Superior temporal gyrus (tissue), 1 donor: ENCODE measurements around the gene LEKR1.
"Not testable (repeated sequence)": the region's sequence is repeated elsewhere in the genome, so short reads cannot be mapped to it uniquely, and the experiment has no call there.

Source experiments
- DNase-seq: peaks from one replicate; pipeline ENCODE4 v3.0.0-alpha.2; 2016; ENCODE audit errors: extremely low spot score

Gene LEKR1

DNA sequence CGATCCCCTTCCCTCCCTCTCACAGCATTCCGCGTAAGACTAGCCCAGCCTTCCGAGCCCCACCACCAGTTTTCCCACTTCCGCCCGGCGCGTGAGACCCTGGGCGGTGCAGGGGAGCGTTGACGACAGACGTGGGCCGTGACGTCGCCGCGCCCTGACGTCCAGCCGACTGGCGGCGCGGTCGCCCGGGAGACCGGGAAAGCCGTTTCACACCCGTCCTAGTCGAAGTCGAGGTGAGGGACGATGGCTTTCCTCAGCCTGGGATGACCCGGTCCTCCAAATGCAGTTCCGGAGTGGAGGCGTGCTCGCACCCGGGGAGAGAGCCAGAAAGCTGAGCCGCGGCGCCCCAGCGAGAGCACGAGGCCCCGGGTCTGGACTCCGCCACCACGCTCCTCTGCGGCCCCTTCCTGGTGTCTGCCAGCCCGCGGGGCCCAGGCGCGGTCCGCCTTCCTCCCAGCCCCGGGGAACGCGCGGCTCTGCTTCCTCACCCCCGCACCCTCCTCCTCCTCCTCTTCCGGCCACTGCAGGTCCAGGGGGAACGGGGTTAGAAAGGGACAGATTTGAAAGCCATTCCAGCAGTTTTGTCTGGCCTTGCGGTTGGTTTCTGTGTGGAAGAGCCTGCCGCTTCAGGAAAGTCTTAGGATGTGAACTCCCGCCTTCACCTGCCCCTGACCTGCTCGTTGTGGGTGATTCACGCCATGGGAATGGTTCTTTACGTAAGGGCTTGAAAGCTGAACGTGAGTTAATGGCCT lies at the start of gene LEKR1:
LEKR1 (plus strand) TSS at position 210 of the 752 bp plus-strand sequence. CDS start 2,977 bp downstream, outside the sequence.
- DNase-seq, result peak; percentile 70

DNA sequence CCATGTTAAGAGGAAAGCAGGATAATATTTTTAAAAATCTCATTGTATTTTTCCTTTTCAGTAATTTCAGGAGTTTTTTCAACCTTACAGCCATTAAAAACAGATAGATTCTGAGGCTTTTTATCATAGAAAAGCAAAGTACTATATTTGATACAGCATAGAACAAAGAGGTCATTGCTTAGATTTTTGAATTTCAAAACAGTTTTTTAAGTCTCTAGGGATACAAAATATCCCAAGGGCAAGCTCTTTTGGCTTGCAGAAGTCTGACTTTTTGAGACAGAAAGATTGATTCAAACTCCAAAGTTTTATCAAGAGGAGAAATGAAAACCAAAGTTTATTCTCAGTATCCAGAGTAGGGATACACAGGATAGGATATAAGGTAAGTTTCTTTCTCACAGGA lies 49.3 kb upstream of the LEKR1 start:
- DNase-seq, result no peak

DNA sequence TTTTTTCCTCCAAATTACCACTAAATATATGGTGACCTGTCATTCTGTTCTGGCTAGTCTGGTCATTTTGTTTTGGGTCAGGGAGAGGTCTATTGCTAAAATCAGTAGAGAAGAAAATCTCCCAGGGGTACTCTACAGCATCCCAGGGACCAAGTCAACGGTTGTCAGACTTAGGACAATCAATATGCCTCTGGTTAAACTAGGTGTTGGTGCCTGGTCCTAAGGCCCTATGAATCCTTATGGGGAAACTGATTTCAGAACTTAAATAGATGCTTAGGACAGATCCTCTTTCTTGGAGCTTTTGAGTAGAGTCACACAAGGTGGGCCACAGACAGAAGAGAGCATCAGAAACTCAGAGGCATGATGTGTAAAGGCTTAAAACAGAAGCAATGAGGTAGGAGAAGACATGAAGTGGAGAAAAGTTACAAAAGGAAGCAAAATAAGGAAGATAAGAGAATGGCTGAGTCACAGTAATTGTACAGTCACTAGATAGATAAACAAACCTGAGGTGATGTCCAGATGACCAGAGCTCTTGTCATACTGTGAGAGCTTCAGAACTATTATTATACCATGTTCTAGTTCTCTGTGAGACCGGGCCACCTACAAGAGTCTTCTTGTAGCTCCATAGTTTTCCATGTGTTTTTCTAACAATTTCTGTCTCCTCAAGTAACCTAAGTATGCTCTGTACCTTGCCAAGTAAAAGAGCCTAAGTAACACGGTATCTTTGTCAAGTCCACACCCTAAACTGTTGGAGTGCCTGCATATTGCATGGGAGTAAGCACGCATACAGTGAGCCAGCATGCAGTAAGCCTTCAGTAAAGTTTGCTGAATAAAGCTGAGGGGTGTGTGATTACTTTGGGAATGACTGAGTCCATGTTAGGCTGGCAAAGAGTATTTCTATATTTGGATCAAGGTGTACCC lies 44.6 kb upstream of the LEKR1 start:
- no peak for DNase-seq

DNA sequence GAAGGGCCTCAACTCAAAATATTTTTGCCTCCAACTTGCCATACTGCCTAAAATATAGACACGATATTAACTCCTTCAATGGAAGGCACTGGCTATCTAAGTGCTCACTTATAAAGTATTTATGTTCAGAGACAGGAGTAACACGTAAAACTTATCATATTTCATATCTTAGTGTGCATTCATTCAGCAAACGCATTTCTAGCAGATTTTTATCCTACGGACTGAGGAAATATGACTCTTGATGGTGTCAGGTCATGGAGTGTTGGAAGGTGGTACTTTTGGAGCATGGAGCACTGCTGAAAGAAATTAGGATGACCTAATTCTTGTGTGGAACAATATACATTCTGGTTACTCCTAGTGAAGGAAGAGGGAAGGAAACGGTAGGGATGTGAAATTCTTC lies 43.8 kb upstream of the LEKR1 start:
- no peak for DNase-seq

DNA sequence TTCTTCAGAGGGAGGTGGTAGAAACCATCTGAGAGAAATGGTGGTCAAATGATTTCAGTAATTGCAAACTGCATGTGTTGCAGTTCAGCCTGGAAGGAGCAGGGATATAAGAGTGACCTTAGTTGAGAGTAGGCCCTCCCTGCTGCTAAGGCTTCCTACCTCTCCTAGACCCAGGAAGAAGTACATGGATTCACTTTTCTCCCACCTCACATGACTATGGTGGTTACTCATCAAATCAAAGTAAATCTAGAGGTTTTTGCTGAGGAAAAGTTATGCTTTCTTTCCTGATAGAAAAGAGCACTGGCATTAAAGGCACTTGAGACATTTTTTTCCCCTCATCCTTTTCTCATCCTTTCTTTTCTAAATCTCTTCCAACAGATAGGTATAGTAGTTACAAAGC lies 43.2 kb upstream of the LEKR1 start:
- no peak for DNase-seq

DNA sequence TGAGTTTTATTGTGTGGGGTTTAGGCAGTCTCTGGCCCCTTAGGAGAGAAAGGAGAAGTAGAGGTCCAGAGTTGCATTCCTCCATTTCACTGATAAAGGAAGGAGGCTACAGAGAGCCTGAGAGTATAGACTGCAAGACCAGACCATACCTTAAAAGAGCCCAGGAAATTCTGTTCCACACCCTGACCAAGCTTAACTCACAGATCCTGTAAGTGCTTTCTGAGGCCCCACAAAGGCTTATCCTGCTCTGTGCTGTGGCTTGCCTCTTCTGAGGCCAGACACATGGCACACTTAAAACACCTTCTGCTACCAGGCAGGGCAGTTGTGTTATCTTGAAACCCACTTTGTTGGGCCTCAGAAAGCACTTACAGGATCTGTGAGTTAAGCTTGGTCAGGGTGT lies 39.2 kb upstream of the LEKR1 start:
- no peak for DNase-seq

DNA sequence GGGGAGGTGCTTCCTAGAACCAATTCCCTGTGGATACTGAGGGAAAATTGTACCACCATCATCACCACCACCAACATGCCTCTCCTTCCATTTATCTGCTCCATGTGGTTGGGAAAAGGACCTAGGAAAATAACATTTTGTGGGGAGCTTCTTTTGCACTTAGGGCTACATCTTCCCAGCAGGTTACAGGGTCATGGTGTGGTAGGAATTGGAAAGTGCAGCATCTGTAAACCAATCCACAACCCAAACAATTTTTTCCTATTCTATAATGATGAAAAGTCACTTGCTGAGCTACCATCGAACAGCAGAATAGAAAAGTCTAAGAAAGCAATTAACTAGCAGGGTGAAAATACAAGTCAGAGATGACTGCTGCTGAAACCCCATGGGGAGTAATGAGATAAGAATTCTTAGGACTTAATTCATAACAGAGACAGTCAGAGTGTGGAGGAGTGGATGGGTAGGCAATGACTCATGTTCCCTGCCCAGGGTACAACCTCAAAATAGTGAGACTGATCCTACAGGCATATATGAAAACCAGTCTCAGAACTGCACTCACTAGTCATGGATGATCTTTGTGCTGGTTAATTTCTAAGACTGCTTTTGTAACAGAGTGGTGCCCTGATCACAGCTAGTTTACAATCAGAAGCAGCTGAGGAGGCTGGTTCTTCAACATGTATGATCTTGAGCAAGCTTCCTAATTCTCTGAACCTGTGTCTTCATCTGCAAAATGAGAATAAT lies 38.1 kb upstream of the LEKR1 start:
- no peak for DNase-seq

DNA sequence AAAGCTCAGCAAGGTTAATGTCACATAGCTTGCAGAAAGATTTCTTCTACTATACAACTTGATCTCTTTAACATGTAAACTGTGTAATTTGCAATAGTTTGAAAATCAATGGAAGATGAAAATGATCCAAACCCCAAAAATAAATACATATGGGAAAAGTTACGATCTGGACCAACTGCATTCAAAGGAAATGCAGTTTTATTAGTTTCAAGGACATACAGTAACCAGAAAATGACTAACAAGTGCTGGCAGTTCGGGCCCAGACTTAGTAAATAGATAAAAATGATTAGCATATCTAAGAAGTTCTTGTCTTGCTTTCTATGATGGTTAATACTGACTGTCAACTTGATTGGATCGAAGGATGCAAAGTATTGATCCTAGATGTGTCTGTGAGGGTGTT lies 37.3 kb upstream of the LEKR1 start:
- no peak for DNase-seq

DNA sequence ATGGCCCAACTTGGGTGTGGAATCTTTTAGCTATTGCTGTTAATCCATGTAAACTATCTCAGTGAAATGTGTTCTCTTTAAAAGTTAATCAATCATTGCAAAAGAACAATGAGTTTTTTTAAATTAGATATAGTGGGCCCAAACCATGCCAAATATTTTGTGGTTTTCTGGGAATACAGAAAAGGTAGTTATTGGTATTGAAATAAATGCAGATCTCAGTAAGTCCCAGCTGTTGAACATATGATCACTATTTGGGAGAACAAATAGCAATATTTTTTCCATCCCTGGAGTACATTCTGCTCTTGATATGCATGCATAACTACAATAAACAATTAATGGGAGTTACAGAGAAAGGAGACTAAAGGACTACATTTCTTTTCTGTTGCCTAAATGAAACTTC lies 36.0 kb upstream of the LEKR1 start:
- DNase-seq, result no peak

DNA sequence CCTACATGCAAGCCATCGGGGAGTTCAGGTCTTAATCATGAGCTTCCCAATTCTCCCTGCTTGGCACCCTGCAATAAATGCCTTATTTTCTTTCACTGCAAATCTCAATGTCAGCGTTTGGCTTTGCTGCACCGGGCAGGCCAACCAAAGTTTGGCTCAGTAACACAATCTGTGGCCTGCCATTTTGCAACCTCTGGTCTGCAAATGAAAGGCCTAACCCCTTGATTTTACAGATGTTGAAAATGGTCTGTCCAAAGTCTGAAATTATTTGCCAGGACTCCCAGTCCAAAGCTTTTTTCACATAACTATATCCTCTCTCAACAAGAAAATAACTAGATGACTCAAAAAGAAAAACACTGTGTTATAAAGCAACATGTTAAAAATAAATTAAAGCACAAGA lies 34.0 kb upstream of the LEKR1 start:
- DNase-seq, result no peak

DNA sequence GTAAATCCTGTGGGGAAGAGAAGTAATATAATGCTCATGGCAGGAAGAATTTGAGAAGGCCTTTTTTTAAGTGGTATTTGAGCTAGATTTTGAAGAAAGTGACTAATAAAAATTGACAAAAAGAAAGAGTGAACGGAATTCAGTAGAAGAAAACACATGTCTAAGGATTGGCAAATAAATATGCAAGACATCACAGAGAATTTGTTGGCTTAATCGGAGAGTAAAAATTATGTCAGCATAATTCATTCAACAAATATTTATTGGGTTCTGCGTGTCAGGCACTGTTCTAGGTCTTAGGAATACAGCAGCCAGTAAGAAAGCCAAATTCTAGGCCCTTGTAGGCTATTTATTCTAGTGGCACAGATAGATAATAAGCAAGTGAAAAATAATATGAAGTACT lies 33.6 kb upstream of the LEKR1 start:
- no peak for DNase-seq

DNA sequence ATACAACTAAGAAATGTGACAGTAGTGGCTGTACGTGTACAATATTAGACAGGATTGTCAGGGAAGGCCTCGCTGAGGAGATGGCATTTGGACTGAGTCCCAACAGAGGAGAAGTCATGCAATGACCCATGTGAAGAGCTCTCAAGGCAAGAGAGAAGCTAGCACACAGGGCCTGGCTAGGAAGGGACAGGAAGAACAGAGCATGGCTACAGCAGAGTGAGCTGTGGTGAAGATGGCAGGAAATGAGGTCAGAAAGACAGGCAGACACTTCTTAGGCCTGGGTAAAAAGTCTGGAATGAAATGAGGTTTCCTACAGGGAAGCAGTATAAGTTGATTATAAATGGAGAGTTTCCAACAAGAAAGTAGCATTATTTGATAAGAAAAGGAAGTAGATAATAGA lies 33.2 kb upstream of the LEKR1 start:
- no peak for DNase-seq

DNA sequence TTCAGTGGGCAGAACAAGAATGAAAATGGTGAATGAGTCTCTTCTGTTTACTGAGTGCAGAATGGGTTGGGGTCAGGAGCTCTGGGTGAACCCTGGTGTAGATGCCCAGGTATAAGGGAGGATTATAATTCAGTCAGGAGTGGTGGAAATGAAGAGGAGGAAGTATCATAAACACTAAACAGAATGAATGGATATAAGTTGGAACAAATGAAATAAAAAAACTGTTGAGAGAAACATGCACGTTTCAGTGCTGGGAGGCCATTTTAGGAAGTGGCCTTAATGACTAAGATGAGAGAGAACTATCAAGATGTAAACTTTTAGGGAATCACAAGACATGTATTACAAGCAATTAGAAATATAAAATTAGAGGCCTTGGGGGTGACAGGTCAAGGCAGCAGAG lies 32.8 kb upstream of the LEKR1 start:
- DNase-seq, result peak; percentile 18

DNA sequence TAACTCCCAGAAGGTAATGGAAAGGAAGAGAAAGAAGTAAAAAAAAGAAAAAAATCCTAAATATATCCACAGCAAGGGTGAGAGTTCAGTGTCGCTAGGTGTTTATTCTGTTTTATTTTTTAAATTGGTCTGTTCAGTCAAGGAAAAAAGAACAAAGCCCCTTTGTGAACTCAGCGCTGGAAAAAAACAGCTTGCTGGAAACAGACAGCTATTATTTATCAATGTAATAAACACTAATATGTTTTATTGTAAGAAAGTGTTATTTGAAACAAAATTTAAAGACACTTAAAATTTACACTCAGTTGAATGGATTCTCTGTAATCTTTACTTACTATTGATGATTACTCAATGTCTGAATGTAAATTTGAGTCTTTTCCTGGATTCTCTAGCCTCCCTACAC lies 32.3 kb upstream of the LEKR1 start:
- peak; percentile 77 for DNase-seq

DNA sequence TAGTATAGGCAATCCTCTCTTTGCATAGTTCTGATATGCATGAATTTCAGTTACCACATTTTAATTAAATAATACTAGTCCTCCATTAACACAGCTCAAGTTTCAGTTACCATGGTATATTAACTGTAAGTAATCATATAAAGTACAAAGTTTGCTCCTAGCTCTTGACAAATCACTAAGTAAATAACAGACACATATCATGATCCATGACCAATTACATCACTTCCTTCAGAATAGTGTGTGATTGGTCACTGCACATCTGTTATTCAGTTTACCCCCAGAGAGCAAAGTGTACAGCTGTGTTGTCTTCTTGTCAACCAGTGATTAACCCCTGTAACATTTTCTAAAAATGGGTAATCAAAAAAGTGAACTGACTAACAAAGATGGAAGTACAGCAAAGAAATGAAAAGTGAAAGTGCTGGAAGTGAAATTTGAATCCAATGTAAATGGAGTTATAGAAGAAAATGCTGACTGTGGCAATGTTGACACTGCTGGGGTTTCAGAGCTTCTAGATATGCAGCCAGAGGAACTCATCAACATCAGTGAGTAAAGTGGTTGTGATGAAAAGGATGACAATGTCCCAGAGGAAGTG lies 30.2 kb upstream of the LEKR1 start:
- DNase-seq, result no peak

DNA sequence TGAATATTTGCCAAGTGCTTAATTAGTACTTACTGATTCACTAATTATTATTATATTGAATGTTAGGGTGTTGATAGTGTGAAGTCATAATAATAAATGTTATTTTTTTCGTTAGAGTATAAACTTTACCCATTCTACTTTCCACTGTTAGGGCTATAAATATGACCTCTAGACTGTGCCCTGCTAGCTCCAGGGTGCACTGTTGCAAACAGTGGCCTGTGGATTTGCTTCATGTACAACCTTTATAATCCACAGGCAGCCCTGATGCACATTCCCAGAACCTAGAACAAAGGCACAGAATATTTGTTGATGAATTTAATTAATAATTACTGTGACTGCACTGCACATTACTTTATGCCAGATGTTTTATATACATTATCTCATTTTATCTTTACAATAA lies 28.8 kb upstream of the LEKR1 start:
- DNase-seq, result no peak

DNA sequence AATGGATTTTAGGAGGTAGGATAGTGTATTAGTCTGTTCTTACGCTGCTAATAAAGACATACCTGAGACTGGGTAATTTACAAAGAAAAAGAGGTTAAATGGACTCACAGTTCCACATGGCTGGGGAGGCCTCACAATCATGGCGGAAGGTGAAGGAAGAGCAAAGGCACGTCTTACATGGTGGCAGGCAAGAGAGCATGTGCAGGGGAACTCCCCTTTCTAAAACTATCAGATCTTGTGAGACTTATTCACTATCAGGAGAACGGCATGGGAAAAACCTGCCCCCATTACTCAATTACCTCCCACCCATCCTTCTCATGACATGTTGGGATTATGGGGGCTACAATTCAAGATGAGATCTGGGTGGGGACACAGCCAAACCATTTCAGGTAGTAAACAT lies 25.9 kb upstream of the LEKR1 start:
- not testable (repeated sequence) for DNase-seq

DNA sequence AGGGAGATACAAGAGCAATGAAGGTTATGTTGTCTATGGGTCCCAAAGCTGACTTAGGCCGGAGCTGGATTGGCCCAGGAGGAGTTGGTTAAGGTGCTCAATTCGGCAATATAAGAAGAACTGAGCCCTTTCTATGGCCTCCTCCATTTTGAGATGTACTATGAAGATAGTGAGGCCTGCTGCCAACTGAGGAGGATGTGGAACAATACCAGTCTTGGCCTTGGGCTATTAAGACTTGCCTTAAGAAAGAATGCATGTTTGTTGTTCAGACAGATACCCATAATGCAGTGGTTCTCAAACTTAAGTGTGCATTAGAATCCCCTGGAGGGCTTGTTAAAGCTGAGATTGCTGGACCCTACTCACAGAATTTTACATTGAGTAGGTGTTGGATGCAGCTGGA lies 24.4 kb upstream of the LEKR1 start:
- no peak for DNase-seq

DNA sequence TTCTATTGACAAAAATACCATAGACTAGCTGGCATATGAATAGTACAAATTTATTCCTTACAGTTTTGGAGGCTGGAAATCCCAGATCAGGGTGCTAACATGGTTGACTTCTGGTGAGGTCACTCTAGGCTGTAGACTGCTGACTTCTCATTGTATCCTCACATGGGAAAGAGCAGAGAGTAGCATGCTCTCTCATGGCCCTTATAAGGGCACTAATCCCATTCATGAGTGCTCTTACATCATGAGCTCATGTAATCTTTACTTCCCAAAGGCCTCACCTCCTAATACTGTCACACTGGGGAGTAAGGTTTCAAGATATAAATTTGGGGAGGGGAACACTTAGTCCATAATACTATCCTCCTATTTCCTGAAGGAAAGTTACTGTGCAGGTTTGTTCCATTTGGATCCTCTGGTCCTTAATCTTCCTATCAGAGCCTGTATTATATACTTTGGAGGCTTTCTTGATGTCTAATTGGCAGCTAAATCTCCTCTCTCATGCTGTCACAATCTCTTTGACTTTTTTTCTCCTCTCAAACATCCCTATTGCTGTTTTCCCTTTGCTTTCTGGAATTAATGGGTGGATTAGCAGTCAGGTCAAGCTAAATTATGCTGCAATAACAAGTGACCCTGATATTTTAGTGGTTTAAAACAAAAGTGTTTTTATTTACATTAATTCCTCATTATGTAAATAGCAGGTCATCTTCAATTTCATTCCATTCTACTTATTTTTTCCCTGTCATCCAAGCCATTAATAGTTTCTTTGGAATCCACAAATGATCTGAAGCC lies 23.1 kb upstream of the LEKR1 start:
- DNase-seq, result no peak

DNA sequence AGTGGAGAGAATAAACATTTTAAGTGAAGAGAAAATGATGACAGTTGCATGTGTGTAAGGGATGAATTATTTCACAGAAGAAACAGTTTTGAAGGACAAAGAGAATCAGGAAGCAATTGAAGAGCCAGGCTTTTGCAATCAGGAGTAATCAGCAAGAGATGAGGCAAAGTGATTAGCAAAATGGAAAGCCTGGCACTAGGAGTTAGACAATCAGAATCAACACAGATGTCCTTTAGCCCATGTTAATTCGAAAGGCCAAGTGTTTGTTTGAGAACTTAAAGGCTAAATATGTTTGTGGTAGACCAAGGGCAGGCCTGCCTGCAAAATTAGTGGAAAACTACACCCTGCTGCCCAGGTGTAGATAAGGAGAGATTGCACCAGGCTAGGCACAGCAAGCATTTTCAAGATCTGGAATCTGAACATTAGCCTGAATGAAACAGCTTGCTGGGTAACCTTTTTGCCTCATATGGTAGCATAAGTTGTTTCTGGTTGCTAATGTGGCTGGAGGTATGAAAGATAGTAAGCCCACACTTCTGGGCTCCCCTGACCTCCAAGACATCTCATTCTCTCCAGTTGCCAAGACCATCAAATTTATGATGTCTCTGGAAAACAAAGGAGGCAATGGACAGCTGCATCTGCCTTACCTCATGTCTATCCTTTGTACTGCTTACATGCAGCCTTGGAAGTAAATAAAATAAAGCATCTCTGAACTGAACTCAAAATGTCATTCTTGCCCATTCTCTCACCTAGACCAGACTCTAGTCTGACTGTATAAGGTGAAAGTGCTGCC lies 22.0 kb upstream of the LEKR1 start:
- DNase-seq, result no peak
